ENCODE measurements around the gene CDHR3. TPM values are rescaled to one million over a fixed set of nuclear protein-coding genes. Genes with fewer than 3 reads are reported as not detected.

The CDHR3 gene
- total RNA-seq, 2 experiments from 2014 or later: 5.1 to 6.7 TPM

DNA sequence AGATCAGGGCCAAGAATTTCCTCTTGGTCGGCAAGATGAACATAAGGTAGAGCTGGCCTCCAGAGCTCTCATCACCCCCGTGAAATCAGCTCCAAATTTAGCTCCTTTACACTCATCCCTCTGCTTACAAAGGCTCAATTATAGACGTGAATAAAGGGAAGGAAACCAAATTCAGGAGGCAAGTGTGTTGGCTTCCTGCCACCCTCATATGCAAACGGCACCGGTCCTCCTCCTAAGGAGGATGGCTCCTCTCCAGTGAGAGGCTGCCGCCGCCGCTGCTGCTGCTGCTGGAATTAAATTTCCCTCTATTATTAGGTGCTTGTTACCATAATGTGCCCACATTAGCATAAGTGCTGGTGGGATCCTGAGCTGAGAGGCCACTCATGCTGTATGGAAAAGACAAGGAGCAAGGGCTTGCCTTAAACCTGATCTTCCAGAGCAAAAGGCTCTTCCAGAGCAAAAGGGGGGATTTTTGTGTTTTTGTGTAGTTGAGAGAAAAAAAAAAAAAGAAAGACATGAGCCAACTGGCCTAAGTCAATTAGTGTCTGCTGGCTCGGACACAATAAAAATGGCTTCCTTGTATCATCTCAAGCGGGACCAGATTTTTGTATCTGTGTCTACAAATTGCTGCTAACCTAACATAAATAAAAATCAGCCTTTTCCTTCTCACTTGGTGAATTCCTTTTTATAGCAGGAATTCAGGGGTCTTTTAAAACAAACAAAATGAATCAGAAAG is 68.4 kb downstream of the CDHR3 start:
- Mint-ChIP-seq H3K27ac (no peak overlapping the region), H3K9me3 (no peaks in the 10 kb centered on the region), H3K36me3 (no peaks in the 10 kb centered on the region), H3K4me1 (no peaks in the 10 kb centered on the region), H3K4me3 (no peak overlapping the region), H3K27me3 (peaks cover 24% of the 10 kb centered on the region)
- DNase-seq: no peak
- POLR2A ChIA-PET: no interaction called here
- ATAC-seq (ENCODE audit: low read depth): no peak

DNA sequence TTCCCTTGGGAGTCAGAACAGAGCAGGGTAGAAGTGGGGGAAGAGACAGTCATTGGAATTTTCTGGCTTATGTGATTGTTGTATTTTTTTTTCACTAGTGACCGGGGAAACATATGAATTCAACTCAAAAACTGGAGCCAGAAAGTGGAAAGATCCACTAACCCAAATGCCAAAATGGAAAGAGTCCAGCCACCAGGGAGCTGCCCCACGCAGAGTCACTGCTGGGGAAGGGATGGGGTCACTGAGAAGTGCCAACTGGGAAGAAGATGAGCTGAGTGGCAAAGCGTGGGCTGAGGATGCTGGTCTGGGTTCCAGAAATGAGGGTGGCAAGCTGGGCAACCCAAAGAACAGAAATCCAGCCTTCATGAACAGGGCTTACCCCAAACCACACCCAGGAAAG is 69.2 kb downstream of the CDHR3 start:
- DNase-seq: no peak
- Mint-ChIP-seq H3K4me3 (no peak overlapping the region), H3K36me3 (no peaks in the 10 kb centered on the region), H3K4me1 (no peaks in the 10 kb centered on the region), H3K27me3 (peaks cover 20% of the 10 kb centered on the region), H3K27ac (no peak overlapping the region), H3K9me3 (no peaks in the 10 kb centered on the region)
- POLR2A ChIA-PET: no interaction called here
- ATAC-seq (ENCODE audit: low read depth): no peak

DNA sequence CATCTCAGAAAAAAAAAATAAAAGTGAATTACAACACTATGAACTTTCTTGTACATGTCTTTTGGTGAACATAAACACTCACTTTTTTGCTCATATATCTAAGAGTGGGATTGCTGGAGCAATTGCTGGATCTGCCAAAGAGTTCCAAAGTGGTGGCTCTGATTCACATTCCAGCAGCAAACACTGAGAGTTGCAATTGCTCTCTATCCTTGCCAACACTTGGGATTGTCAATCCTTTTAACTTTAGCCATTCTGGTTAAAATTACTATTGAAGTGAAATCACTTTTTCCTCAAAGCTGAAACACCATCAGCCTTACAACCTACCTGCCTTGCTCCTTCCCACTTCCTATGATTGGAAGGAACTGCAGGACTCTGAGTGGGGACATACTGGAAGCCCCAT is 70.7 kb downstream of the CDHR3 start:
- H3K9me3 Mint-ChIP-seq: no peaks in the 10 kb centered on the region
- H3K36me3 Mint-ChIP-seq: no peaks in the 10 kb centered on the region
- DNase-seq (no peak), ATAC-seq (ENCODE audit: low read depth) (no peak)
- peaks cover 16% of the 10 kb centered on the region for H3K27me3 Mint-ChIP-seq
- H3K4me1 Mint-ChIP-seq: no peaks in the 10 kb centered on the region
- no peak overlapping the region for H3K4me3 Mint-ChIP-seq
- no peak overlapping the region for H3K27ac Mint-ChIP-seq
- POLR2A ChIA-PET: no interaction called here

DNA sequence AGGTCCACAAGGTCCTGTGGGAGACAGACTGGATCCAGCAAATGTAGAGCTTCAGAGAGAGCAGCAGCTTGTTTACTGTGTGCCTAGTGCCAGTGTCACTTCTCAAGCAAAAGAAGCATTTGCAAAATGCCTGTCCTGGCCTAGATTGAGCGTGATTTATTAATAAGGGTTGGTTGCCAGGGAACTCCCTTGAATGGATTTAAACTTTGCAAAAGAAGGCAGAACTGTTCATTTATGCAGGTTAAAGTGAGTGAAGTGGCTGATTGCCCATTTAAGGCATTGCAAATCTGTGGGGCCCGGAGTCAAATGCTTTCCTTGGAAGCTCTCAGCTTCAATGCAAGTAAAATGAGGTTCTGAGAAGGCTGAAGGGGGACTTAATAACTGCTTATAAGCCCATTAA is 71.3 kb downstream of the CDHR3 start:
- Mint-ChIP-seq H3K27ac (no peak overlapping the region), H3K27me3 (peaks cover 15% of the 10 kb centered on the region)
- POLR2A ChIA-PET: no interaction called here

DNA sequence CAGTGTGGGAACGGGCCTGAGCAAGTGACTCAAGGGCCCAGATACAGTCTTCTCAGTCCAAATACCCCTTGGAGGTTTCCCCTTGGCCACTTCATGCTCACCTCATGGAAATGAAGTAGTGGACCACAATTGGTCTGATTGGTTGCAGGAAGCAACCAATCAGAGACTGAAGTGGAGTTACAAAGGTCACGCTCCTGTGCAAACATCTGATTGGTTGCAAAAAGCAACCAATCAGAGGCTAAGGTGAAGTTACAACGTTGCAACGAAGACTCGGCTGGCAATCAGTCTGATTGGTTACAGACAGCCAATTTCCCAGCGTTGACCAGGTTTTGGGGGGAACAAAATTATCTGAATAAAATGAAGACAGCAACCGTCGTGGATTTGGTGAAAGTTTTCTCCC is 72.5 kb downstream of the CDHR3 start:
- POLR2A ChIA-PET: interaction anchor here (0.5 kb wide), 1 partner anchor 112 kb away, joined by 3 read pairs; no protein-coding TSS in a partner anchor
- no peak overlapping the region for H3K4me3 Mint-ChIP-seq

More for the DNA sequence above, 71.3 kb downstream of the CDHR3 start:
- Mint-ChIP-seq H3K9me3 (no peaks in the 10 kb centered on the region), H3K4me3 (no peak overlapping the region), H3K36me3 (no peaks in the 10 kb centered on the region), H3K4me1 (no peaks in the 10 kb centered on the region)
- DNase-seq: no peak
- no peak for ATAC-seq (ENCODE audit: low read depth)

DNA sequence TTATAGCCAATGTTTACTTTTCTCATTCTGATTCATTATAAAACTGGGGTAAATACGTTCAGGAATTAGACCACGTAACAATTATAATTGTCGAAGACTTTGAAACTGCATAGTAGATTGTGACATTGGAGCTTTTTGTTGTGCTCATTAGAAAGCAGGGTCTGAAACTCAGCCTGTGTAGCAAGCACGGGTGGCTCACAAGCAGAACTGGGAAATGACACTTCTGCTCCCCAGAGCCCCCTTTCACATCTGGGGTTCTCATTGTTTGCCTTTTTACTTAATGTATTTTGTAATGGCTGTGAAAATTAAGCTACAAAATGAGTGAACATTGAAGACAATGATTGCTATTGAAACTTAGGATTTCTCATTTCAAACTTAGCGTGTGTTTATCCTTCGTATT is 72.9 kb downstream of the CDHR3 start:
- POLR2A ChIA-PET: no interaction called here
- no peak overlapping the region for H3K27ac Mint-ChIP-seq
- no peaks in the 10 kb centered on the region for H3K4me1 Mint-ChIP-seq

More for the DNA sequence above, 72.5 kb downstream of the CDHR3 start:
- H3K36me3 Mint-ChIP-seq: no peaks in the 10 kb centered on the region
- DNase-seq (no peak), ATAC-seq (ENCODE audit: low read depth) (no peak)
- H3K27ac Mint-ChIP-seq: no peak overlapping the region
- H3K27me3 Mint-ChIP-seq: peaks cover 17% of the 10 kb centered on the region
- no peaks in the 10 kb centered on the region for H3K4me1 Mint-ChIP-seq
- no peaks in the 10 kb centered on the region for H3K9me3 Mint-ChIP-seq

DNA sequence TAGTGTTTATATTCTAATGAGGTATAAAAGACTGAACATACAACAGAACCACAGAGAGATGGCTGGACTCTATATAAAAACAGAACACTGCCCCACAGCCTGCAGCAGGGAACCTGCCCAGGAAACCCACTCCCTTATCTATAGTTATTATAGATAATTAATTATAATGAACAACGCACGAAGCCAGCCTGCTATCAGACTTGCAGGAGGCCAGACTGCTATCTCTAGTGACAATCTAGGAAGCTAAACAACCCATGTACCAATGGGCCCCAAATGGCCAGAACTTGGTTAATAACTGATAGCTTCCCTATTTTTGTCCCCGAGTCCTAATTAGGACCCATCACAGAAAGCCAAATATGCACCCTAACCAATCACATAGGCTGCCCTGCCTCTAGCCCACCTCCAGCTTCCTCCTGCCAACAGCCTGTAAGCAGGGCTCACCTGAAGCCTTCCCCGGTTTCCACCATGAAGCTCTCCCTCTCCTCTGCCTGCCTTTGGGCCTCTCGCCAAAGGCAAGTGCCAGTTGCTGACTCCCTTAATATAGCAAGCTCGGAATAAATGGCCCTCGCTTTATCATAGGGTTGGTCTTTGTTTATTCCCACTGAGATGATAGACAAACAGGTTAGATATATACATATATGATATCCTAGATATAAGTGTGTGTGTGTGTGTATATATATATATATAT is 74.6 kb downstream of the CDHR3 start:
- H3K27me3 Mint-ChIP-seq: peaks cover 21% of the 10 kb centered on the region
- no peaks in the 10 kb centered on the region for H3K36me3 Mint-ChIP-seq
- no peak overlapping the region for H3K27ac Mint-ChIP-seq
- peaks cover 5% of the 10 kb centered on the region for H3K4me1 Mint-ChIP-seq
- H3K9me3 Mint-ChIP-seq: no peaks in the 10 kb centered on the region
- DNase-seq (no peak), ATAC-seq (ENCODE audit: low read depth) (no peak)
- POLR2A ChIA-PET: no interaction called here
- no peak overlapping the region for H3K4me3 Mint-ChIP-seq

More for the DNA sequence above, 72.9 kb downstream of the CDHR3 start:
- no peak for DNase-seq
- no peak for ATAC-seq (ENCODE audit: low read depth)
- Mint-ChIP-seq H3K9me3 (no peaks in the 10 kb centered on the region), H3K36me3 (no peaks in the 10 kb centered on the region), H3K27me3 (peaks cover 21% of the 10 kb centered on the region), H3K4me3 (no peak overlapping the region)

DNA sequence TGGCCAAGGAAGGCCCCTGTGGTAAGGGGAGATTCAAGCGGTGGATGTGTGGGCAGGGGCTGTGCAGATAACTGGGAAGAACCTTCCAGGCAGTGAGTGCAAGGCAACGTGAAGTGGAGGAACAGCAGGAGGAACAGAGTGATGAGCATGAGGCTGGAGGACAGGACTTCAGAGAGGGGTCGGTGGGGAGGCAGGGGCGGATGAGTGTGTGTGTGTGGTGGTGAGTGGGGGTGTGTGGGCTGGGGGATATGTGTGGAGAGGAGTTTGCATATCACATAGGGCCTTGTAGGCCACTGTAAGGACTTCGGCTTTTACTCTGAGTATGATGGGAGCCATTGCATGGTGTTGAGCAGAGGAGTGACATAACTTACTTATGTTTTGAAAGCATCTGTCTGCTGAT is 75.2 kb downstream of the CDHR3 start:
- POLR2A ChIA-PET: no interaction called here
- Mint-ChIP-seq H3K4me3 (no peak overlapping the region), H3K36me3 (no peaks in the 10 kb centered on the region), H3K27me3 (peaks cover 21% of the 10 kb centered on the region), H3K4me1 (peaks cover 7% of the 10 kb centered on the region), H3K27ac (no peak overlapping the region), H3K9me3 (no peaks in the 10 kb centered on the region)
- ATAC-seq (ENCODE audit: low read depth): no peak
- no peak for DNase-seq

DNA sequence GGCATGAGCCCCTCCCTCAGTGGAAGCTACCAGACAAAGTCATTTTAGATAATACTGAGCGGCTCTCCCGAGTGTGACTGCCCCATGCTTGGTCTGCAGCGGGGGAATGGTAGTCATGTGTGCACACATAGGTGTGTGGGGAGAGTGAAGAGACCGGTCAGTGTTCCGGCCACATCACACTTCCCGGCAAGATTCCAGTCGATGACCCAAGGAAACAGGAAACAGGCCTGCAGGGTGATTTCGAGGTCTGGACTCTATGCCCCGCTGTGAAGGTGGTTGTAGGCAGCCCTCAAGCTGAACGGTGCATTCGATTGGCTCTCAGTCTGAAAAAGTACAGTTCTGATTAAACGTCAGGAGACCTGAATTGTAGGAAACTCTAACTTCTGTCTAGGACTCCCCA is 75.9 kb downstream of the CDHR3 start:
- no peak overlapping the region for H3K27ac Mint-ChIP-seq
- no peaks in the 10 kb centered on the region for H3K36me3 Mint-ChIP-seq
- ATAC-seq (ENCODE audit: low read depth): no peak
- no peak for DNase-seq
- H3K4me1 Mint-ChIP-seq: peaks cover 7% of the 10 kb centered on the region
- no peaks in the 10 kb centered on the region for H3K9me3 Mint-ChIP-seq
- POLR2A ChIA-PET: no interaction called here
- H3K27me3 Mint-ChIP-seq: peaks cover 21% of the 10 kb centered on the region
- no peak overlapping the region for H3K4me3 Mint-ChIP-seq

DNA sequence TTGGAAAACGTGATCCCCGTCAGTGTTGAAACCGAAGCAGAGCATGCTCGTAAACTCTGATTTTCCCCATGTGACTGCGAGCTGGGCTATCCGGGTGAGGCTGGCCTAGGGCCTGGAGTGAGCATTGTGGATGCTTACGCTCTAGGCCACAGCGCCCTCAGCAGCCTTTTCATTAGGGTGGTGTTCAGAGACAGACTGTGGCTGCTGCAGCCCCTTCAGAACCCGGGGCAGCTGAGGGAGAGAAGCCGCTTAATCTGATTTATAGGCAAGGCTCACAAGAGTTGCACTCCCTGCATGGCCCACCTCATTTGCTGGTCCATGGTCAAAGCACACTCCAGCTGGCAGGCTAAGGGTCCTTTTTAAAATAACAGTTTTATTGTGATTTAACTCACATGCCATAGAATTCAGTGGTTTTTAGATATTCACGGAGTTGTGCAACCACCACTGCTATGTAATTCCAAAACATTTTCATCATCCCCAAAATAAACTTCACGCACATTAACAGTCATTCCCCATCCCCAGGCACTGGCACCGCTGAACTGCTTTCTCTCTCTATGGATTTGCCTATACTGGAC is 76.5 kb downstream of the CDHR3 start:
- no peak overlapping the region for H3K27ac Mint-ChIP-seq
- DNase-seq (no peak), ATAC-seq (ENCODE audit: low read depth) (no peak)
- H3K4me1 Mint-ChIP-seq: peaks cover 7% of the 10 kb centered on the region
- peaks cover 25% of the 10 kb centered on the region for H3K27me3 Mint-ChIP-seq
- H3K9me3 Mint-ChIP-seq: no peaks in the 10 kb centered on the region
- H3K4me3 Mint-ChIP-seq: no peak overlapping the region
- H3K36me3 Mint-ChIP-seq: no peaks in the 10 kb centered on the region
- POLR2A ChIA-PET: no interaction called here

DNA sequence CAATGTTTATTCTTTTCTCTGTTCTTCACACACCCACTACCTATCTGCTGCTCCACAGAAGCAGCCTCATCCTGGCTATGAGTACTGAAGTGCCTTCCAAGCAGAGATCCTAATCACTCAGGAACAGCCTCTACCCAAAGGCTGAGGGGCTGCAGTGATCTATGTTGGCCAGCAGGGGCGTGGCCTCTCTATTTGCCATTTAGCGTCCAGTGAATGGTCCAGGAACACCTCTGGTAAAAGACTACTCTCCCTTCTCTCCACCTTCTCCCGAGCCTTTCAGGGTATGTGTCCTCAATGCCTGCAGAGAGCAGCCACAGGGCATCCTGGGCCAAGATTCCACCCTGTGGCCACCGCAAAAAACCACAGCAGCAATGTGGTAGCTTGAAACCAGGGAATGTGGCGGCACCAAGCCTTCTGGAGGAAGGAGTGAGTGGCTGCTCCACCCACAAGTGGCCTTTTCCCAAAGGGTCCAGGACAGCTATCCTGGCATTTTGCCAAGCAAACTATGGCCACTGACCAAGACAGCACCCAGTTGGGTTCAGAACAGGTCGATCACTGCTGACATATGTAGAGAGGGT is 78.2 kb downstream of the CDHR3 start:
- ATAC-seq (ENCODE audit: low read depth) (peak; percentile 20), DNase-seq (no peak)
- Mint-ChIP-seq H3K27ac (no peak overlapping the region), H3K9me3 (no peaks in the 10 kb centered on the region), H3K4me3 (no peak overlapping the region), H3K27me3 (peaks cover 31% of the 10 kb centered on the region), H3K36me3 (no peaks in the 10 kb centered on the region), H3K4me1 (peaks cover 7% of the 10 kb centered on the region)
- POLR2A ChIA-PET: interaction anchor here (1.5 kb wide), 1 partner anchor 280 kb away, joined by 6 read pairs; no protein-coding TSS in a partner anchor

DNA sequence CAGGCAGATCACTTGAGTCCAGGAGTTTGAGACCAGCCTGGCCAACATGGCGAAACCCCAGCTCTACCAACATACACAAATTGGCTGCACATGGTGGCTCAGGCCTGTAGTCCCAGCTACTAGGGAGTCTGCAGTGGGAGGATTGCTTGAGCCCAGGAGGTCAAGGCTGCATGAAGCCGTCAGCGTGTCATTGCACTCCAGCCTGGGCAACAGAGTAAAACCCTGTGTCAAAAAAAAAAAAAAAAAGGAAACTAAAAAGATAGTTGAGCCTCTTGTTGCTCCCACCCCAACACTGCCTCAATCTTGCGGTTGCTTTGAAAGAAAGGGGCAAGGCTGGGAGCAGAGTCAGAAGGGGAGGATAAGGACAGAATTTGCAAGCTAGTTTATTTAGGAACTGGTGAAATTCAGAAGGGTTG is 79.1 kb downstream of the CDHR3 start:
- H3K4me1 Mint-ChIP-seq: peaks cover 7% of the 10 kb centered on the region
- peak overlapping the region; percentile 38 for H3K4me3 Mint-ChIP-seq
- H3K27ac Mint-ChIP-seq: no peak overlapping the region
- H3K36me3 Mint-ChIP-seq: no peaks in the 10 kb centered on the region
- peaks cover 31% of the 10 kb centered on the region for H3K27me3 Mint-ChIP-seq
- H3K9me3 Mint-ChIP-seq: no peaks in the 10 kb centered on the region
- ATAC-seq (ENCODE audit: low read depth) (no peak), DNase-seq (no peak)
- POLR2A ChIA-PET: interaction anchor here (1.5 kb wide), 1 partner anchor 281 kb away, joined by 6 read pairs; no protein-coding TSS in a partner anchor

DNA sequence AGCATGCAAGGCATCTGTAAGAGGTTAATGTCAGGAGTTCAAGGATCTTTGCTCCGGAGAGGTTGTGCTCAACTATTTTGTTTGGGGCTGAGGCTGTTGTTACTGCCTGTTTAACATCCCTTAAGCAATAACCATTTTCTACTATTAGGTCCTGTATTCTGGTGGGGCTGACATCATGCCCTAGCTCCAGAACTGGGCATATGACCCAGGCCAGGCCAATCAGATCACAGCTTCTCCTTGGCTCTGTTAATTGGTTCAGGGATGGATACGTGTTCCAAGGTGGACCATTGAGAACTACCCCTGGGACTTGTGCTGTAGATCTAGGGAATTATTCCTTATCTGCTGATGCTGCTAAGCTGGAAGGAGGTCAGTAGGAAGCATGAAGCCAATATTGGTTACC is 82.1 kb downstream of the CDHR3 start:
- POLR2A ChIA-PET: no interaction called here

More for the DNA sequence above, 82.1 kb downstream of the CDHR3 start:
- Mint-ChIP-seq H3K27ac (no peak overlapping the region), H3K9me3 (no peaks in the 10 kb centered on the region), H3K4me3 (no peak overlapping the region), H3K27me3 (peaks cover 25% of the 10 kb centered on the region), H3K4me1 (peaks cover 7% of the 10 kb centered on the region), H3K36me3 (no peaks in the 10 kb centered on the region)
- ATAC-seq (ENCODE audit: low read depth): no peak
- no peak for DNase-seq
